ENCODE measurements around the gene SEZ6.
"Not testable (repeated sequence)": the region's sequence is repeated elsewhere in the genome, so short reads cannot be mapped to it uniquely, and the experiment has no call there.

SEZ6 gene

GRCh38 chr17:28944343-28944742 is 61.5 kb downstream of the SEZ6 start:
- Mint-ChIP-seq H3K27me3 (ENCODE audit: low read depth) (no peaks in the 10 kb centered on the region), H3K36me3 (ENCODE audit: low read depth) (peaks cover 65% of the 10 kb centered on the region), H3K4me1 (ENCODE audit: low read depth) (peaks cover 56% of the 10 kb centered on the region), H3K9me3 (no peaks in the 10 kb centered on the region), H3K4me3 (no peak overlapping the region), H3K27ac (peak overlapping the region; percentile 11)
- DNase-seq (ENCODE audit: low spot score) = no peak

GRCh38 chr17:28942925-28943324 is 62.9 kb downstream of the SEZ6 start:
- no peak for DNase-seq (ENCODE audit: low spot score)
- peaks cover 62% of the 10 kb centered on the region for H3K36me3 Mint-ChIP-seq (ENCODE audit: low read depth)
- no peaks in the 10 kb centered on the region for H3K9me3 Mint-ChIP-seq
- H3K4me1 Mint-ChIP-seq (ENCODE audit: low read depth) = peaks cover 55% of the 10 kb centered on the region
- H3K27ac Mint-ChIP-seq = no peak overlapping the region
- no peak overlapping the region for H3K4me3 Mint-ChIP-seq
- no peaks in the 10 kb centered on the region for H3K27me3 Mint-ChIP-seq (ENCODE audit: low read depth)

GRCh38 chr17:28941251-28941650 is 64.6 kb downstream of the SEZ6 start:
- peaks cover 59% of the 10 kb centered on the region for H3K36me3 Mint-ChIP-seq (ENCODE audit: low read depth)
- no peak for DNase-seq (ENCODE audit: low spot score)
- H3K4me3 Mint-ChIP-seq = no peak overlapping the region
- H3K27me3 Mint-ChIP-seq (ENCODE audit: low read depth) = no peaks in the 10 kb centered on the region
- peaks cover 58% of the 10 kb centered on the region for H3K4me1 Mint-ChIP-seq (ENCODE audit: low read depth)
- no peak overlapping the region for H3K27ac Mint-ChIP-seq
- no peaks in the 10 kb centered on the region for H3K9me3 Mint-ChIP-seq

GRCh38 chr17:28940675-28941074 is 65.2 kb downstream of the SEZ6 start:
- H3K27me3 Mint-ChIP-seq (ENCODE audit: low read depth) = no peaks in the 10 kb centered on the region
- H3K9me3 Mint-ChIP-seq = no peaks in the 10 kb centered on the region
- peaks cover 58% of the 10 kb centered on the region for H3K36me3 Mint-ChIP-seq (ENCODE audit: low read depth)
- no peak overlapping the region for H3K4me3 Mint-ChIP-seq
- H3K27ac Mint-ChIP-seq = no peak overlapping the region
- peaks cover 60% of the 10 kb centered on the region for H3K4me1 Mint-ChIP-seq (ENCODE audit: low read depth)
- no peak for DNase-seq (ENCODE audit: low spot score)

GRCh38 chr17:28940142-28940541 is 65.7 kb downstream of the SEZ6 start:
- no peaks in the 10 kb centered on the region for H3K27me3 Mint-ChIP-seq (ENCODE audit: low read depth)
- peaks cover 52% of the 10 kb centered on the region for H3K36me3 Mint-ChIP-seq (ENCODE audit: low read depth)
- peak overlapping the region; percentile 26 for H3K27ac Mint-ChIP-seq
- DNase-seq (ENCODE audit: low spot score) = no peak
- peaks cover 58% of the 10 kb centered on the region for H3K4me1 Mint-ChIP-seq (ENCODE audit: low read depth)
- no peak overlapping the region for H3K4me3 Mint-ChIP-seq
- no peaks in the 10 kb centered on the region for H3K9me3 Mint-ChIP-seq

- peak overlapping the region; percentile 5 for H3K27ac Mint-ChIP-seq
- H3K36me3 Mint-ChIP-seq (ENCODE audit: low read depth) = peaks cover 44% of the 10 kb centered on the region
- no peaks in the 10 kb centered on the region for H3K9me3 Mint-ChIP-seq
- H3K4me1 Mint-ChIP-seq (ENCODE audit: low read depth) = peaks cover 56% of the 10 kb centered on the region
- DNase-seq (ENCODE audit: low spot score) = no peak
- no peaks in the 10 kb centered on the region for H3K27me3 Mint-ChIP-seq (ENCODE audit: low read depth)
- H3K4me3 Mint-ChIP-seq = no peak overlapping the region
Observed at GRCh38 chr17:28938552-28938951, 67.3 kb downstream of the SEZ6 start.

GRCh38 chr17:28937044-28937729 is 68.6 kb downstream of the SEZ6 start:
- Mint-ChIP-seq H3K36me3 (ENCODE audit: low read depth) (peaks cover 37% of the 10 kb centered on the region), H3K4me3 (no peak overlapping the region), H3K4me1 (ENCODE audit: low read depth) (peaks cover 57% of the 10 kb centered on the region), H3K9me3 (no peaks in the 10 kb centered on the region), H3K27me3 (ENCODE audit: low read depth) (no peaks in the 10 kb centered on the region), H3K27ac (no peak overlapping the region)
- no peak for DNase-seq (ENCODE audit: low spot score)

GRCh38 chr17:28935744-28936460 is 69.9 kb downstream of the SEZ6 start:
- H3K9me3 Mint-ChIP-seq = no peaks in the 10 kb centered on the region
- H3K27ac Mint-ChIP-seq = no peak overlapping the region
- no peak for DNase-seq (ENCODE audit: low spot score)
- peaks cover 54% of the 10 kb centered on the region for H3K4me1 Mint-ChIP-seq (ENCODE audit: low read depth)
- H3K36me3 Mint-ChIP-seq (ENCODE audit: low read depth) = peaks cover 31% of the 10 kb centered on the region
- no peak overlapping the region for H3K4me3 Mint-ChIP-seq
- no peaks in the 10 kb centered on the region for H3K27me3 Mint-ChIP-seq (ENCODE audit: low read depth)

GRCh38 chr17:28934508-28934907 is 71.3 kb downstream of the SEZ6 start:
- not testable (repeated sequence) for H3K27ac Mint-ChIP-seq, H3K4me3 Mint-ChIP-seq

GRCh38 chr17:28929787-28930186 is 76.0 kb downstream of the SEZ6 start:
- H3K36me3 Mint-ChIP-seq (ENCODE audit: low read depth) = peaks cover 47% of the 10 kb centered on the region
- H3K4me1 Mint-ChIP-seq (ENCODE audit: low read depth) = peaks cover 51% of the 10 kb centered on the region
- no peak overlapping the region for H3K4me3 Mint-ChIP-seq
- peaks cover 16% of the 10 kb centered on the region for H3K9me3 Mint-ChIP-seq
- peak overlapping the region; percentile 46 for H3K27ac Mint-ChIP-seq
- H3K27me3 Mint-ChIP-seq (ENCODE audit: low read depth) = no peaks in the 10 kb centered on the region
- no peak for DNase-seq (ENCODE audit: low spot score)

More at GRCh38 chr17:28934508-28934907, 71.3 kb downstream of the SEZ6 start:
- H3K4me1 Mint-ChIP-seq (ENCODE audit: low read depth) = peaks cover 54% of the 10 kb centered on the region
- H3K27me3 Mint-ChIP-seq (ENCODE audit: low read depth); H3K9me3 Mint-ChIP-seq; DNase-seq (ENCODE audit: low spot score): not testable (repeated sequence)
- peaks cover 33% of the 10 kb centered on the region for H3K36me3 Mint-ChIP-seq (ENCODE audit: low read depth)

GRCh38 chr17:28928061-28928460 is 77.8 kb downstream of the SEZ6 start:
- peaks cover 51% of the 10 kb centered on the region for H3K4me1 Mint-ChIP-seq (ENCODE audit: low read depth)
- peaks cover 54% of the 10 kb centered on the region for H3K36me3 Mint-ChIP-seq (ENCODE audit: low read depth)
- H3K9me3 Mint-ChIP-seq = peaks cover 16% of the 10 kb centered on the region
- DNase-seq (ENCODE audit: low spot score) = peak; percentile 47
- no peak overlapping the region for H3K4me3 Mint-ChIP-seq
- peak overlapping the region; percentile 52 for H3K27ac Mint-ChIP-seq
- no peaks in the 10 kb centered on the region for H3K27me3 Mint-ChIP-seq (ENCODE audit: low read depth)

GRCh38 chr17:28926786-28927185 is 79.0 kb downstream of the SEZ6 start:
- H3K9me3 Mint-ChIP-seq = peaks cover 16% of the 10 kb centered on the region

GRCh38 chr17:28926366-28926765 is 79.5 kb downstream of the SEZ6 start:
- H3K4me3 Mint-ChIP-seq = peak overlapping the region; percentile 62
- peak overlapping the region; percentile 84 for H3K27ac Mint-ChIP-seq
- no peak for DNase-seq (ENCODE audit: low spot score)
- peaks cover 16% of the 10 kb centered on the region for H3K9me3 Mint-ChIP-seq
- peaks cover 52% of the 10 kb centered on the region for H3K4me1 Mint-ChIP-seq (ENCODE audit: low read depth)
- no peaks in the 10 kb centered on the region for H3K27me3 Mint-ChIP-seq (ENCODE audit: low read depth)
- H3K36me3 Mint-ChIP-seq (ENCODE audit: low read depth) = peaks cover 65% of the 10 kb centered on the region

More at GRCh38 chr17:28926786-28927185, 79.0 kb downstream of the SEZ6 start:
- DNase-seq (ENCODE audit: low spot score) = no peak
- Mint-ChIP-seq H3K27ac (peak overlapping the region; percentile 84), H3K36me3 (ENCODE audit: low read depth) (peaks cover 61% of the 10 kb centered on the region), H3K27me3 (ENCODE audit: low read depth) (no peaks in the 10 kb centered on the region), H3K4me3 (peak overlapping the region; percentile 11), H3K4me1 (ENCODE audit: low read depth) (peaks cover 52% of the 10 kb centered on the region)

- H3K27ac Mint-ChIP-seq = peak overlapping the region; percentile 84
- peaks cover 16% of the 10 kb centered on the region for H3K9me3 Mint-ChIP-seq
- peaks cover 52% of the 10 kb centered on the region for H3K4me1 Mint-ChIP-seq (ENCODE audit: low read depth)
- peaks cover 67% of the 10 kb centered on the region for H3K36me3 Mint-ChIP-seq (ENCODE audit: low read depth)
- H3K4me3 Mint-ChIP-seq = peak overlapping the region; percentile 62
- no peaks in the 10 kb centered on the region for H3K27me3 Mint-ChIP-seq (ENCODE audit: low read depth)
- DNase-seq (ENCODE audit: low spot score) = peak; percentile 62
Observed at GRCh38 chr17:28925912-28926365, 79.9 kb downstream of the SEZ6 start.
